ENCODE results near the gene TMEM139. TPM values are rescaled to one million over a fixed set of nuclear protein-coding genes. Genes with fewer than 3 reads are reported as not detected.

The TMEM139 gene
- total RNA-seq, 1 donor from 2014 or later: 0.20 TPM

GRCh38 chr7:143247372-143247771 lies 37.4 kb upstream of the TMEM139 start:
- no peaks in the 10 kb centered on the region for H3K4me1 ChIP-seq (ENCODE audit: insufficient read depth, low read length)
- DNase-seq (ENCODE audit: low read depth): no peak

GRCh38 chr7:143248761-143249354 lies 35.9 kb upstream of the TMEM139 start:
- Mint-ChIP-seq H3K36me3 (ENCODE audit: low read depth, unreplicated experiment) (no peaks in the 10 kb centered on the region), H3K27me3 (ENCODE audit: low read depth, unreplicated experiment) (no peaks in the 10 kb centered on the region), H3K4me3 (ENCODE audit: unreplicated experiment) (no peak overlapping the region), H3K27ac (ENCODE audit: unreplicated experiment) (no peak overlapping the region), H3K9me3 (ENCODE audit: unreplicated experiment) (peaks cover 2% of the 10 kb centered on the region), H3K4me1 (ENCODE audit: low read depth, unreplicated experiment) (no peaks in the 10 kb centered on the region)
- no peak overlapping the region for H3K27ac ChIP-seq (ENCODE audit: low read depth, low read length)
- H3K27me3 ChIP-seq (ENCODE audit: insufficient read depth, low read length): peaks cover 5% of the 10 kb centered on the region
- no peaks in the 10 kb centered on the region for H3K9me3 ChIP-seq (ENCODE audit: insufficient read depth, low read depth, low read length)
- H3K4me2 ChIP-seq (ENCODE audit: low read length): no peak overlapping the region
- no peaks in the 10 kb centered on the region for H3K4me1 ChIP-seq (ENCODE audit: insufficient read depth, low read length)
- no peaks in the 10 kb centered on the region for H3K79me2 ChIP-seq (ENCODE audit: insufficient read depth, low read length)
- DNase-seq (ENCODE audit: low read depth) (peak; percentile 21), FAIRE-seq (no peak)
- H2AFZ ChIP-seq (ENCODE audit: low read depth, low read length): no peak overlapping the region
- no peaks in the 10 kb centered on the region for H3K36me3 ChIP-seq (ENCODE audit: insufficient read depth, low read length)
- no peaks in the 10 kb centered on the region for H4K20me1 ChIP-seq (ENCODE audit: insufficient read depth, low read length)
- TF ChIP-seq CTCF (IDR thresholded peaks at IDR 0.05; ENCODE audit: insufficient read depth, low read depth, low read length) (no peak), EZH2 (IDR thresholded peaks at IDR 0.05; ENCODE audit: insufficient read depth, low read length) (no peak)
- no peak overlapping the region for H3K9ac ChIP-seq (ENCODE audit: low read length)
- H3K4me3 ChIP-seq (ENCODE audit: insufficient read depth, low read depth, low read length): no peak overlapping the region

More at GRCh38 chr7:143247372-143247771, 37.4 kb upstream of the TMEM139 start:
- no peaks in the 10 kb centered on the region for H3K36me3 Mint-ChIP-seq (ENCODE audit: low read depth, unreplicated experiment)
- Histone ChIP-seq H3K4me3 (ENCODE audit: insufficient read depth, low read depth, low read length) (no peak overlapping the region), H2AFZ (ENCODE audit: low read depth, low read length) (no peak overlapping the region), H3K9me3 (ENCODE audit: insufficient read depth, low read depth, low read length) (no peaks in the 10 kb centered on the region), H3K9ac (ENCODE audit: low read length) (no peak overlapping the region), H3K36me3 (ENCODE audit: insufficient read depth, low read length) (no peaks in the 10 kb centered on the region), H3K79me2 (ENCODE audit: insufficient read depth, low read length) (no peaks in the 10 kb centered on the region), H3K27ac (ENCODE audit: low read depth, low read length) (no peak overlapping the region), H3K27me3 (ENCODE audit: insufficient read depth, low read length) (peaks cover 5% of the 10 kb centered on the region), H4K20me1 (ENCODE audit: insufficient read depth, low read length) (no peaks in the 10 kb centered on the region), H3K4me2 (ENCODE audit: low read length) (no peak overlapping the region)
- TF ChIP-seq EZH2 (IDR thresholded peaks at IDR 0.05; ENCODE audit: insufficient read depth, low read length): no peak
- TF ChIP-seq CTCF (IDR thresholded peaks at IDR 0.05; ENCODE audit: insufficient read depth, low read depth, low read length): no peak
- H3K4me3 Mint-ChIP-seq (ENCODE audit: unreplicated experiment): no peak overlapping the region
- no peaks in the 10 kb centered on the region for H3K4me1 Mint-ChIP-seq (ENCODE audit: low read depth, unreplicated experiment)
- H3K27me3 Mint-ChIP-seq (ENCODE audit: low read depth, unreplicated experiment): no peaks in the 10 kb centered on the region
- no peak for FAIRE-seq
- H3K27ac Mint-ChIP-seq (ENCODE audit: unreplicated experiment): no peak overlapping the region
- H3K9me3 Mint-ChIP-seq (ENCODE audit: unreplicated experiment): peaks cover 2% of the 10 kb centered on the region

GRCh38 chr7:143250199-143250598 lies 34.6 kb upstream of the TMEM139 start:
- FAIRE-seq: no peak
- H3K4me2 ChIP-seq (ENCODE audit: low read length): no peak overlapping the region
- no peaks in the 10 kb centered on the region for H3K4me1 ChIP-seq (ENCODE audit: insufficient read depth, low read length)
- DNase-seq (ENCODE audit: low read depth): no peak
- H3K9me3 ChIP-seq (ENCODE audit: insufficient read depth, low read depth, low read length): no peaks in the 10 kb centered on the region
- no peaks in the 10 kb centered on the region for H3K36me3 Mint-ChIP-seq (ENCODE audit: low read depth, unreplicated experiment)
- peaks cover 5% of the 10 kb centered on the region for H3K27me3 ChIP-seq (ENCODE audit: insufficient read depth, low read length)
- H3K27me3 Mint-ChIP-seq (ENCODE audit: low read depth, unreplicated experiment): no peaks in the 10 kb centered on the region
- H3K9me3 Mint-ChIP-seq (ENCODE audit: unreplicated experiment): peaks cover 2% of the 10 kb centered on the region
- H3K4me3 Mint-ChIP-seq (ENCODE audit: unreplicated experiment): no peak overlapping the region
- no peaks in the 10 kb centered on the region for H4K20me1 ChIP-seq (ENCODE audit: insufficient read depth, low read length)
- H3K79me2 ChIP-seq (ENCODE audit: insufficient read depth, low read length): no peaks in the 10 kb centered on the region
- no peaks in the 10 kb centered on the region for H3K4me1 Mint-ChIP-seq (ENCODE audit: low read depth, unreplicated experiment)
- no peaks in the 10 kb centered on the region for H3K36me3 ChIP-seq (ENCODE audit: insufficient read depth, low read length)
- H3K27ac ChIP-seq (ENCODE audit: low read depth, low read length): no peak overlapping the region
- no peak overlapping the region for H3K9ac ChIP-seq (ENCODE audit: low read length)
- H3K4me3 ChIP-seq (ENCODE audit: insufficient read depth, low read depth, low read length): no peak overlapping the region
- TF ChIP-seq CTCF (IDR thresholded peaks at IDR 0.05; ENCODE audit: insufficient read depth, low read depth, low read length) (no peak), EZH2 (IDR thresholded peaks at IDR 0.05; ENCODE audit: insufficient read depth, low read length) (no peak)
- H3K27ac Mint-ChIP-seq (ENCODE audit: unreplicated experiment): no peak overlapping the region
- H2AFZ ChIP-seq (ENCODE audit: low read depth, low read length): no peak overlapping the region

All from astrocyte (in vitro differentiated cells and primary cell).